HL-60 (cell line): ENCODE measurements around the gene GUCA1A.

Experiments used
- GABPA ChIP-seq: IDR thresholded peaks from 2 replicates; pipeline ENCODE4 v1.6.1; 2012; ENCODE audit warnings: low read depth
- POLR2AphosphoS5 ChIP-seq: IDR thresholded peaks from 2 replicates; pipeline ENCODE4 v1.6.1; 2012; ENCODE audit warnings: low read depth
- REST ChIP-seq: IDR thresholded peaks from 2 replicates; pipeline ENCODE4 v1.6.1; 2012; ENCODE audit warnings: low read depth; ENCODE audit not compliant: insufficient replicate concordance
- TF ChIP-seq, protein P1 (sequence below): IDR thresholded peaks from one replicate; pipeline ENCODE4 v1.5.1; 2011; ENCODE audit warnings: low read length, control low read depth, inconsistent platforms; ENCODE audit not compliant: insufficient read depth

GRCh38 chr6:42153921-42154320 lies 19.2 kb upstream of the GUCA1A start:
- TF ChIP-seq REST (no peak), POLR2AphosphoS5 (no peak), GABPA (no peak)
- TF ChIP-seq, protein P1, sequence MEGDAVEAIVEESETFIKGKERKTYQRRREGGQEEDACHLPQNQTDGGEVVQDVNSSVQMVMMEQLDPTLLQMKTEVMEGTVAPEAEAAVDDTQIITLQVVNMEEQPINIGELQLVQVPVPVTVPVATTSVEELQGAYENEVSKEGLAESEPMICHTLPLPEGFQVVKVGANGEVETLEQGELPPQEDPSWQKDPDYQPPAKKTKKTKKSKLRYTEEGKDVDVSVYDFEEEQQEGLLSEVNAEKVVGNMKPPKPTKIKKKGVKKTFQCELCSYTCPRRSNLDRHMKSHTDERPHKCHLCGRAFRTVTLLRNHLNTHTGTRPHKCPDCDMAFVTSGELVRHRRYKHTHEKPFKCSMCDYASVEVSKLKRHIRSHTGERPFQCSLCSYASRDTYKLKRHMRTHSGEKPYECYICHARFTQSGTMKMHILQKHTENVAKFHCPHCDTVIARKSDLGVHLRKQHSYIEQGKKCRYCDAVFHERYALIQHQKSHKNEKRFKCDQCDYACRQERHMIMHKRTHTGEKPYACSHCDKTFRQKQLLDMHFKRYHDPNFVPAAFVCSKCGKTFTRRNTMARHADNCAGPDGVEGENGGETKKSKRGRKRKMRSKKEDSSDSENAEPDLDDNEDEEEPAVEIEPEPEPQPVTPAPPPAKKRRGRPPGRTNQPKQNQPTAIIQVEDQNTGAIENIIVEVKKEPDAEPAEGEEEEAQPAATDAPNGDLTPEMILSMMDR = no peak
